K562 (cell line): ENCODE results near the gene YKT6. TPM values are rescaled to one million over a fixed set of nuclear protein-coding genes. Genes with fewer than 3 reads are reported as not detected.
A peak's percentile ranks its signal among the peaks of the same experiment; 100 is the strongest.

ENCODE experiments used
- ATAC-seq: fragments of 200-7000 bp; cut with Tn5 transposase; 3 replicates; pipeline ENCODE4 v1.9.1; 2020; ENCODE audit warnings: moderate library complexity
- BruUV-seq: library from RNA; stranded (reverse); fragments of 400-500 nt; replicated peaks from 2 replicates; lab custom pipeline; 2021; lab: Mats Ljungman, UMichigan
- CTCF ChIA-PET: fragments of 300-600 bp; formaldehyde crosslinking; extraction: SDS; loops from one replicate; lab custom pipeline; 2021; ENCODE audit warnings: low intra/inter-chr PET ratio; lab: Yijun Ruan, JAX
- POLR2A ChIA-PET: fragments of 300-600, 350-650 bp; sonication (Branson Sonifier 250); formaldehyde crosslinking; extraction: SDS; loops from one replicate; lab custom pipeline; 2021; ENCODE audit warnings: antibody characterized with exemption, inconsistent platforms; lab: Yijun Ruan, JAX
- DNase-seq, 4 experiments: peaks; one replicate each; pipeline versions ENCODE4 v3.0.0 to v3.0.0-alpha.2; 2011 to 2018; ENCODE audit warnings: low spot score in 3 of 4, mixed read lengths in 3 of 4; ENCODE audit errors: extremely low read depth in 1 of 4
- FAIRE-seq: peaks from 2 replicates; lab custom pipeline; 2011; peaks lifted over from hg19 to GRCh38; lab: Jason Lieb, UNC
- H2AFZ ChIP-seq: 2 replicates; pipeline ENCODE4 v1.6.0; 2011; ENCODE audit warnings: low read depth, low read length, control low read depth, inconsistent platforms
- H3K27ac ChIP-seq: fragments of 200-600 bp; 3 replicates; pipeline ENCODE4 v1.8.0; 2011; ENCODE audit warnings: low read depth, mild to moderate bottlenecking, control low read depth, inconsistent platforms, low read length, moderate library complexity, mixed read lengths; ENCODE audit errors: extremely low read depth
- H3K27me3 ChIP-seq, 2 experiments: fragments of 300-600 bp in 1 of 2; 2 replicates in 1 of 2; 3 replicates in 1 of 2; pipeline versions ENCODE4 v1.6.0 to v1.8.0; 2011; ENCODE audit warnings: inconsistent platforms in 2 of 2, low read length in 2 of 2, mild to moderate bottlenecking in 1 of 2, mixed read lengths in 1 of 2, moderate library complexity in 1 of 2; ENCODE audit not compliant: control insufficient read depth in 2 of 2, insufficient read depth in 2 of 2
- H3K36me3 ChIP-seq: fragments of 300-600 bp; 3 replicates; pipeline ENCODE4 v1.8.0; 2011; ENCODE audit warnings: mild to moderate bottlenecking, low read length, inconsistent platforms; ENCODE audit not compliant: control insufficient read depth, insufficient read depth
- H3K4me1 ChIP-seq, 2 experiments: fragments of 200-600 bp in 1 of 2; replicated peaks in 1 of 2; 2 replicates in 1 of 2; 3 replicates in 1 of 2; pipeline versions ENCODE4 v1.5.1 to v1.8.0; 2011; ENCODE audit warnings: inconsistent platforms in 2 of 2, low read length in 2 of 2, mild to moderate bottlenecking in 1 of 2, mixed read lengths in 1 of 2, moderate library complexity in 1 of 2; ENCODE audit not compliant: control insufficient read depth in 2 of 2, insufficient read depth in 2 of 2
- H3K4me2 ChIP-seq: 2 replicates; pipeline ENCODE4 v1.6.1; 2011; ENCODE audit warnings: low read length, control low read depth, inconsistent platforms, mixed read lengths; ENCODE audit not compliant: insufficient read depth
- H3K4me3 ChIP-seq: fragments of 200-600 bp; sonication (generic), shearing (Covaris generic); 2 replicates; pipeline ENCODE4 v1.5.1; 2016; ENCODE audit warnings: control low read depth, inconsistent platforms
- H3K79me2 ChIP-seq: fragments of 200-600 bp; 3 replicates; pipeline ENCODE4 v1.8.0; 2011; ENCODE audit warnings: low read length, inconsistent platforms; ENCODE audit not compliant: control insufficient read depth, insufficient read depth
- H3K9ac ChIP-seq, 2 experiments: 2 replicates each; pipeline versions ENCODE4 v1.6.0 to v1.6.1; 2011; ENCODE audit warnings: low read depth in 2 of 2, low read length in 2 of 2, control low read depth in 1 of 2, inconsistent platforms in 1 of 2, mild to moderate bottlenecking in 1 of 2, mixed read lengths in 1 of 2; ENCODE audit not compliant: insufficient read depth in 1 of 2
- H3K9me1 ChIP-seq: one replicate; pipeline ENCODE4 v1.6.0; 2011; ENCODE audit warnings: inconsistent platforms, mild to moderate bottlenecking, low read length, moderate library complexity; ENCODE audit not compliant: control insufficient read depth, insufficient read depth
- H3K9me3 ChIP-seq: replicated peaks from 2 replicates; pipeline ENCODE4 v1.5.1; 2011; ENCODE audit warnings: low read depth, low read length, inconsistent platforms; ENCODE audit not compliant: control insufficient read depth, insufficient read depth
- H4K20me1 ChIP-seq: replicated peaks from 2 replicates; pipeline ENCODE4 v1.6.1; 2011; ENCODE audit warnings: low read length, inconsistent platforms, mixed read lengths; ENCODE audit not compliant: control insufficient read depth, insufficient read depth
- DMBX1 ChIP-seq: fragments of 250-450 bp; sonication (Bioruptor Pico); IDR thresholded peaks from 2 replicates; pipeline ENCODE4 v1.8.0; 2022; ENCODE audit warnings: inconsistent platforms, mild to moderate bottlenecking, moderate library complexity, borderline replicate concordance
- NCOR1 ChIP-seq: fragments of 450-650 bp; IDR thresholded peaks from 2 replicates; pipeline ENCODE4 v1.6.1; 2016; ENCODE audit warnings: mild to moderate bottlenecking, moderate library complexity
- TEAD4 ChIP-seq, 2 experiments: sonication (generic) in 1 of 2; formaldehyde crosslinking in 1 of 2; IDR thresholded peaks; 2 replicates each; pipeline versions ENCODE4 v1.6.1 to v1.8.0; 2012 to 2022; ENCODE audit warnings: borderline replicate concordance in 1 of 2, inconsistent platforms in 1 of 2, low read length in 1 of 2, mild to moderate bottlenecking in 1 of 2, missing genetic modification reagents in 1 of 2
- ZBTB7A ChIP-seq: IDR thresholded peaks from 2 replicates; pipeline ENCODE4 v1.6.1; 2011; ENCODE audit warnings: low read depth, mild to moderate bottlenecking, low read length, moderate library complexity, borderline replicate concordance; ENCODE audit not compliant: control insufficient read depth
- WGBS: fragments of 100-300 bp; shearing (Covaris generic); methylation state at CpG from one replicate; pipeline ENCODE4 v1.1.6; 2016; ENCODE audit warnings: low coverage, mixed read lengths; ENCODE audit not compliant: insufficient coverage; ENCODE audit errors: missing lambda C conversion rate; 5-methylcytosine and 5-hydroxymethylcytosine counted together
- in situ Hi-C: fragments of 300-500 bp; cut with MboI; formaldehyde crosslinking; loops from 4 replicates; pipeline ENCODE4 v1.15.0; 2018; ENCODE audit warnings: inconsistent platforms, mixed read lengths
- intact Hi-C: fragments of 100-400 bp; cut with micrococcal nuclease; formaldehyde crosslinking; loops from 2 replicates; pipeline ENCODE4 v1.14.2; 2022
- polyA plus RNA-seq, 8 experiments: library from polyadenylated mRNA; depleted of rRNA in 4 of 8; stranded (reverse) in 5 of 8; unstranded in 3 of 8; fragments of >200 nt; fragmentation: Nextera tagmentation in 2 of 8; fragmentation: Illumina TruSeq in 1 of 8; extraction: Ambion mirVana in 2 of 8; extraction: Trizol in 1 of 8; gene quantifications; 2 replicates each; pipeline versions ENCODE4 v1.2.1 to v1.2.3, GENCODE V29; 2011 to 2014; ENCODE audit warnings: inconsistent platforms in 1 of 8, missing spikeins in 1 of 8
- total RNA-seq, 7 experiments: library from RNA; depleted of rRNA in 6 of 7; stranded (reverse); fragments of >200 nt in 6 of 7; fragmentation: Illumina TruSeq in 2 of 7; extraction: Trizol in 2 of 7; gene quantifications; 2 replicates each; pipeline versions ENCODE4 v1.2.1 to v1.2.3, GENCODE V29; 2011 to 2021; ENCODE audit warnings: low replicate concordance in 1 of 7
- TF ChIP-seq, protein P1 (sequence below), 3 experiments: IDR thresholded peaks in 2 of 3; conservative IDR thresholded peaks in 1 of 3; 2 replicates each; pipeline ENCODE4 v1.5.1; 2011 to 2012; ENCODE audit warnings: low read length in 3 of 3, mild to moderate bottlenecking in 3 of 3, control low read depth in 2 of 3, improper control_type of control experiment in 1 of 3, inconsistent platforms in 1 of 3, low read depth in 1 of 3, mixed read lengths in 1 of 3, moderate library complexity in 1 of 3; ENCODE audit not compliant: insufficient read depth in 2 of 3

YKT6 gene
- total and polyA plus RNA-seq, 9 of the 15 experiments (the other 6 are each of a cell fraction or from before 2014, with no cell fraction given), result 1.6 to 90.6 (median 75.1) TPM

GRCh38 chr7:44261240-44261639 is 60.5 kb downstream of the YKT6 start:
- intact Hi-C loops, result no loop called here
- peaks cover 25 to 26% of the 10 kb centered on the region in 2 experiments for H3K4me1 ChIP-seq
- H3K9me3 ChIP-seq, result no peaks in the 10 kb centered on the region
- no peak overlapping the region for H3K27ac ChIP-seq
- no peaks in the 10 kb centered on the region for H3K9me1 ChIP-seq
- H2AFZ ChIP-seq, result no peak overlapping the region
- in situ Hi-C loops, result no loop called here
- BruUV-seq, result no TSS peak
- no peak overlapping the region for H3K4me3 ChIP-seq
- H3K27me3 ChIP-seq, result peaks cover 33 to 43% of the 10 kb centered on the region in 2 experiments
- ChIA-PET POLR2A (interaction anchor here (0.6 to 1.1 kb wide), 2 partner anchors 31 to 392 kb away, joined by 3 read pairs; partner anchors contain the start of gene MRPS24), CTCF (no interaction called here)
- H3K36me3 ChIP-seq, result no peaks in the 10 kb centered on the region
- ATAC-seq (no peak), DNase-seq (no peak), FAIRE-seq (no peak)
- WGBS, result 4% methylated on average over 5 of the region's 5 CpGs
- peaks cover under 1% of the 10 kb centered on the region; the same call in 1 of the 2 replicates for H4K20me1 ChIP-seq
- peak; percentile 65; the same call in 1 of the 2 replicates for TF ChIP-seq ZBTB7A
- no peak for TF ChIP-seq TEAD4 (IDR thresholded peaks at IDR 0.05; ENCODE audit: low read length)
- no peak for TF ChIP-seq TEAD4 (CRISPR knock-in tag; IDR thresholded peaks at IDR 0.05; ENCODE audit: borderline replicate concordance)
- no peak for TF ChIP-seq NCOR1
- TF ChIP-seq DMBX1, result no peak
- TF ChIP-seq, protein P1, sequence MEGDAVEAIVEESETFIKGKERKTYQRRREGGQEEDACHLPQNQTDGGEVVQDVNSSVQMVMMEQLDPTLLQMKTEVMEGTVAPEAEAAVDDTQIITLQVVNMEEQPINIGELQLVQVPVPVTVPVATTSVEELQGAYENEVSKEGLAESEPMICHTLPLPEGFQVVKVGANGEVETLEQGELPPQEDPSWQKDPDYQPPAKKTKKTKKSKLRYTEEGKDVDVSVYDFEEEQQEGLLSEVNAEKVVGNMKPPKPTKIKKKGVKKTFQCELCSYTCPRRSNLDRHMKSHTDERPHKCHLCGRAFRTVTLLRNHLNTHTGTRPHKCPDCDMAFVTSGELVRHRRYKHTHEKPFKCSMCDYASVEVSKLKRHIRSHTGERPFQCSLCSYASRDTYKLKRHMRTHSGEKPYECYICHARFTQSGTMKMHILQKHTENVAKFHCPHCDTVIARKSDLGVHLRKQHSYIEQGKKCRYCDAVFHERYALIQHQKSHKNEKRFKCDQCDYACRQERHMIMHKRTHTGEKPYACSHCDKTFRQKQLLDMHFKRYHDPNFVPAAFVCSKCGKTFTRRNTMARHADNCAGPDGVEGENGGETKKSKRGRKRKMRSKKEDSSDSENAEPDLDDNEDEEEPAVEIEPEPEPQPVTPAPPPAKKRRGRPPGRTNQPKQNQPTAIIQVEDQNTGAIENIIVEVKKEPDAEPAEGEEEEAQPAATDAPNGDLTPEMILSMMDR (IDR thresholded peaks at IDR 0.05 in 2 of 3, conservative IDR thresholded peaks at IDR 0.05 in 1 of 3; ENCODE audit: insufficient read depth in 2 of 3, low read depth in 1 of 3, low read length in 3 of 3), result 0 out of 6 replicates have a peak, but pooled peaks of 1 of the 3 experiments have one; percentile 10
- no peak overlapping the region for H3K4me2 ChIP-seq
- no peaks in the 10 kb centered on the region for H3K79me2 ChIP-seq
- no peak overlapping the region for H3K9ac ChIP-seq
